Activated naive CD8-positive, alpha-beta T cell (primary cell): ENCODE results near the gene MAEL.

Experiments
- H3K27ac Mint-ChIP-seq: one replicate; pipeline ENCODE4 v1.8.0; 2021; ENCODE audit warnings: mixed read lengths
- H3K27me3 Mint-ChIP-seq: one replicate; pipeline ENCODE4 v1.8.0; 2021; ENCODE audit warnings: mixed read lengths
- H3K36me3 Mint-ChIP-seq: one replicate; pipeline ENCODE4 v1.8.0; 2021; ENCODE audit warnings: mixed read lengths
- H3K4me1 Mint-ChIP-seq: one replicate; pipeline ENCODE4 v1.8.0; 2021; ENCODE audit warnings: low read depth, mixed read lengths
- H3K4me3 Mint-ChIP-seq: one replicate; pipeline ENCODE4 v1.8.0; 2021; ENCODE audit warnings: mild to moderate bottlenecking, mixed read lengths
- H3K9me3 Mint-ChIP-seq: one replicate; pipeline ENCODE4 v1.8.0; 2021; ENCODE audit warnings: low read depth, mixed read lengths

The MAEL gene

GRCh38 chr1:166988974-166989515 lies at the start of gene MAEL:
MAEL (plus strand) TSS chr1:166989280; CDS start chr1:166989353, 73 bp downstream.
- Mint-ChIP-seq H3K4me1 (no peaks in the 10 kb centered on the region), H3K27me3 (peaks cover 5% of the 10 kb centered on the region), H3K36me3 (no peaks in the 10 kb centered on the region), H3K4me3 (no peak within 1 kb of the TSS), H3K27ac (no peak within 1 kb of the TSS), H3K9me3 (no peaks in the 10 kb centered on the region)

DNA sequence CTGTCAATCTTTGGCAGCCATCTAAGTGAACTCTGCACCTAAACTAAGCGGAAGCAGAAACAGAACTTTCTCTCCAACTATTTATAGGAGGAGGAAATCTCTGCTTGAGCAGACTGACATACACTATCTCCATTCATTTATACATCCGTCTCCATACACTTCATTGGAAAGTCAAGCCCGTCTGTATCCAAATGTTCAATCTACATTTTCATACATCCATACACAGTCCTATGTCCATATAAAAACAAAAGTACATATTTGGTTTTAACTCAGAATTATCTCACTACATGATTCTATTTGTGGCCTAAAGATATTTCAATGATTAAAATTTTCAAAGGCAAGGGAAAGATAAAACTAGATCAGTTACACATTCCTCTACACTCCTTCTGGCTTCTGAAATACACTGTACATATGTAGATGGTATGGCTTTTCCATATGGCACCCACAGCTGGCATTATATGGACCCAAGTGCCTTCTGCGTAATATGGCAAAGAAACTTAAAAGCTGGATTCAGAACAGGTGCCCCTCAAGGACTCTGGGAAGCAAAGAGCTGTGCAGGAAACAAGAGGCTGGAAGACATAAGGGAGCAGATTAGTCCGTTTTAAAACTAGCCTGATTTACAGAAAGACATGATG lies 49.2 kb upstream of the MAEL start:
- Mint-ChIP-seq H3K4me3 (no peak overlapping the region), H3K36me3 (no peaks in the 10 kb centered on the region), H3K9me3 (no peaks in the 10 kb centered on the region), H3K27me3 (peaks cover 8% of the 10 kb centered on the region), H3K27ac (no peak overlapping the region), H3K4me1 (peaks cover 16% of the 10 kb centered on the region)

- H3K27me3 Mint-ChIP-seq: peaks cover 18% of the 10 kb centered on the region
- H3K27ac Mint-ChIP-seq: no peak overlapping the region
- peaks cover 39% of the 10 kb centered on the region for H3K4me1 Mint-ChIP-seq
- no peaks in the 10 kb centered on the region for H3K36me3 Mint-ChIP-seq
- H3K9me3 Mint-ChIP-seq: no peaks in the 10 kb centered on the region
- H3K4me3 Mint-ChIP-seq: no peak overlapping the region
Measured at GRCh38 chr1:166944186-166944967, 44.7 kb upstream of the MAEL start.

DNA sequence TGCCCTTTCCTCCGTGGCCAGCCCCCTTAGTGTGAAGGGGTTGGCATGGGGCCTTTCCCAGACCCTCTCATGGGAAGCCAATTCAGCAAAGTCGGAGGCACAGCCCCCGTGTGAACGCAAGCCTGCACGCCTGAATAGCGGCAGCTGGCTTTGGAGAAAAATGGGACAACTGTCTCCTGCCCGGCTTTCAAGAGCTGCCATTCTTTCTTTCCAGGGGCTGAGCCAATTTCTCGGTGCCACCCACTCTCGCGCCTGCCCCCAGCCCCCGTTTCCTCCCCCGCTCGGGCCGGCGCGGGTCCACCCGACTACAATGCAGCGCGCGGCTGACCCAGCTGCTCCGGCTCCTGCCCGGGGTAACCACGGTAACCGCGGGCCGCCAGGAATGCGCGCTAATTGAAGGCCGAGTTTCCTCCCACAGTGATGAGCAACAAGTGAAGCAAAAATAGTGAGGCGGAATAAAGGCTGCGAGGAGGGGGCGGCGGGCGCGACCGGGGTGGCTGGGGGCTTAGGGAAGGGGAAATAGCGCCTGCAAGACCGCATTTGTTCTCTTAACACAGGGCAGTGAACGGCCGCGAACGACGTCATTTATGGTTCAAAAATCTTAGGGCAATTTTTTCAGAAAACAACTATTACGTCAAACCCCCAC lies 41.6 kb upstream of the MAEL start:
- H3K27ac Mint-ChIP-seq: no peak overlapping the region
- peaks cover 39% of the 10 kb centered on the region for H3K4me1 Mint-ChIP-seq
- peak overlapping the region; percentile 17 for H3K4me3 Mint-ChIP-seq
- no peaks in the 10 kb centered on the region for H3K36me3 Mint-ChIP-seq
- H3K9me3 Mint-ChIP-seq: no peaks in the 10 kb centered on the region
- peaks cover 22% of the 10 kb centered on the region for H3K27me3 Mint-ChIP-seq

DNA sequence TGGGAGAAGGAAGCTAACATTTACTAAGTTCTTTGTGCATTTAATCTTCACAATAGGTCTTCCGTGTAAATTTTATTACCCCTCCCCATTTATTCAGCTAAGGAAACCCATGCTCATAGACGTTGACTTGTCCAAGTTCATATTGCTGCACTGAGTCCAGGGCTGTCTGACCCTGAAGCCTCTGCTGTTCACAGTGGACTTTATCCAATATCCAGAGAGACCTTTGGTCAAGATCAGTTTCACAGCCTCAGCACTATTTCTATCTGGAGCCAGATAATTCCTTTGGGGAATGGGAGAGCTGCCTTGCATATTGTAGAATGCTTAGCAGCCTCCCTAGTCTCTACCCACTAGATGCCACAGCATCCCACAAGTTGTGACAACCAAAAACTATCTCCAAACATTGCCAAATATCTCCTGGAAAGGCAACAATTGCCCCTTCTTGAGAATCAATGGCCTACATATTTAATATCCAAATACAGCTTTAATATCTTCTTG lies 40.2 kb upstream of the MAEL start:
- Mint-ChIP-seq H3K4me3 (no peak overlapping the region), H3K27ac (no peak overlapping the region), H3K27me3 (peaks cover 22% of the 10 kb centered on the region), H3K4me1 (peaks cover 32% of the 10 kb centered on the region), H3K9me3 (no peaks in the 10 kb centered on the region), H3K36me3 (no peaks in the 10 kb centered on the region)

DNA sequence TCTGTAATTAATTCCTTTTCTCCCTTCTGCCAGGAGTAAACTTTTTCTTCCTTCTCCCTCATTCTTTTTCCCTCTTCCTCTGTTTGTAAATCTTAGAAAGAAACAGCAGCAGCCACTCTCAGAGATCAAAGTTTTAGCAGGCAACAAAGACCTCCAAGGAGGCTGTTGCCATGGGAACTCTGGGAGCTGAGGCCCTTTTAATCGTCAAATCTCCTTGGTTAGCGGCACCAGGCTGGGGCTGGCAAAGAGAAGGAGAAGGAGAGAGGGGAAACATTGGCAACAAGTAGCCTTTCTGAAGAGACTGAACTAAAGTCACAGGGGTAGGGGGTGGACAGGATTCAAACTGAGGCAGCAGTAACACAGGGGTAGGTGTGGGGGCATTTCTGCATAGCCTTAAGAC lies 38.9 kb upstream of the MAEL start:
- H3K27ac Mint-ChIP-seq: no peak overlapping the region
- peaks cover 22% of the 10 kb centered on the region for H3K27me3 Mint-ChIP-seq
- no peak overlapping the region for H3K4me3 Mint-ChIP-seq
- H3K4me1 Mint-ChIP-seq: peaks cover 19% of the 10 kb centered on the region
- H3K36me3 Mint-ChIP-seq: no peaks in the 10 kb centered on the region
- no peaks in the 10 kb centered on the region for H3K9me3 Mint-ChIP-seq

GRCh38 chr1:166951050-166951449 lies 38.0 kb upstream of the MAEL start:
- Mint-ChIP-seq H3K9me3 (no peaks in the 10 kb centered on the region), H3K27me3 (peaks cover 17% of the 10 kb centered on the region), H3K27ac (no peak overlapping the region), H3K36me3 (no peaks in the 10 kb centered on the region), H3K4me1 (peaks cover 11% of the 10 kb centered on the region), H3K4me3 (no peak overlapping the region)

DNA sequence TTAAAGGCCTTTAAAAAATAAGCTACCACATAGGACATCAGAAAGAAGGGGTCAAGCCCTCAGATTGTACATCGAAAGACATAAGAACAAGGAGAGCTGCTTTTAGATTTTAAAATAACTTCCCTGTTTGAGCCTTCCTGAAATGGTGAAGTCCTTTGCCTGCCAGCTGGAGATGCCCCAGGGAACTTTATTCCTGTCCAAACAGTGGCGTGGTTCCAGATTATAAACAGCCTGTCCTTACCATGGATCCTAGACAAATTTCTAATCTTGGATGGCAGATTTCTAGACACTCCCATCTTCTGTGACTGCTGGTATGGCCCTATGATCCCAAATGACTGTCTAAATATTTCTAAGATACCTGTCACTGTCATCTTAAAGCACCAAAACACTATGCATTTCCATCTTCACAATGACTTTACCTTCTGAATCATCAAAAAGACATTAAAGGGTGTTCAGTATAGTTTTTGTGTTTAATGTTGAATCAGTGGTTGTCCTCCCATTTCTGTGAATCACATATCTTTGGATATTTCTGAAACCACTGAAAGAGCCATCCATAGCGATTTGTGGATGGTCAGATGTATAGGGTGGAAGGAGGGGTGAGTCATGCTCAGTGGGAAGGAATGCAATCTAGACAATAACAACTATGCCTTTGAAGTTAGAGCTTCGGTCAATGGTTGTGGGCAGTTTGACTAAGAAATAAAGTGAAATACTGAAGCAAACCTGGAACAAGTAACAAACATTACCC lies 36.9 kb upstream of the MAEL start:
- no peak overlapping the region for H3K4me3 Mint-ChIP-seq
- H3K4me1 Mint-ChIP-seq: peaks cover 7% of the 10 kb centered on the region
- H3K9me3 Mint-ChIP-seq: no peaks in the 10 kb centered on the region
- H3K27me3 Mint-ChIP-seq: peaks cover 12% of the 10 kb centered on the region
- no peaks in the 10 kb centered on the region for H3K36me3 Mint-ChIP-seq
- no peak overlapping the region for H3K27ac Mint-ChIP-seq

- no peak overlapping the region for H3K27ac Mint-ChIP-seq
- H3K4me1 Mint-ChIP-seq: no peaks in the 10 kb centered on the region
- H3K9me3 Mint-ChIP-seq: no peaks in the 10 kb centered on the region
- H3K36me3 Mint-ChIP-seq: no peaks in the 10 kb centered on the region
- no peak overlapping the region for H3K4me3 Mint-ChIP-seq
- peaks cover 6% of the 10 kb centered on the region for H3K27me3 Mint-ChIP-seq
Measured at GRCh38 chr1:166953491-166953890, 35.6 kb upstream of the MAEL start.

DNA sequence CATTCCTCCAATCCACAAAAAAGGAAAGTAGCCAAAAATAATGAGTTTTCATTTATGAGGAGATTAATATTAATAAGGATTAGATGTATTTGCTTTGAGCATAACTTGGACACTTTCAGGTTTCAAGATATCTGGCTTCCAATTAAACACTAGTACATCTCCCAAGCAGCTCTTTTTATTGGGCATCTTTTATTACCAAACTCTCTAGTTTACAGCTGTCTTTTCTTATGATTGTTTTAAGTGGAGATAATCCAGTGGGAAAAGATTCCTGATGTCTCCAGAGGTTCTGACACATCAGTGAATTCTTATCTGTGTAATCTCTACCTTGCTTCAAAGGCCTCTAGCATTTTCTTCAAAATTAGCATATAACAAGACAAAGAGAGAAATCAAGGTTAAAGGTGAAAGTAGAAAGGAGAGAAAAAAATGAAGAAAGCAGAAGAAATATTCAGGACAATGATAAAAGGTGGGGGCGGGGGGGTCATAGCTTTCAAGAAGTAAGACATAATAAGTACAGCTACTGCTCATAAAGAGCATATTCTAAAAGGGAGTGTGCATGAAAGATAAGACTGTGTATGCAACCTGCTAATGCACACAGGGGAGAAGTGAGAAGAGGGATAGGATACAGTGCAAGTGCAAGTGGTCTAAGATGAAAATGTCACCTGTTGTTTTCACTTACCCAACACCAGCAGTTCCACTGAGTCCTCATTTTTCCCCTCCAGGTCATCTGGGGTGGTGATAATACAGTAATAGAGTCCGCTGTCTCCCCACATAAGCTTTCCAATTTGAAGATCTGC lies 32.8 kb upstream of the MAEL start:
- no peak overlapping the region for H3K4me3 Mint-ChIP-seq

GRCh38 chr1:166956872-166957271 lies 32.2 kb upstream of the MAEL start:
- Mint-ChIP-seq H3K9me3 (no peaks in the 10 kb centered on the region), H3K36me3 (no peaks in the 10 kb centered on the region)

More for the DNA sequence above, 32.8 kb upstream of the MAEL start:
- no peaks in the 10 kb centered on the region for H3K4me1 Mint-ChIP-seq
- no peaks in the 10 kb centered on the region for H3K36me3 Mint-ChIP-seq
- H3K9me3 Mint-ChIP-seq: no peaks in the 10 kb centered on the region
- peaks cover 6% of the 10 kb centered on the region for H3K27me3 Mint-ChIP-seq
- H3K27ac Mint-ChIP-seq: no peak overlapping the region

DNA sequence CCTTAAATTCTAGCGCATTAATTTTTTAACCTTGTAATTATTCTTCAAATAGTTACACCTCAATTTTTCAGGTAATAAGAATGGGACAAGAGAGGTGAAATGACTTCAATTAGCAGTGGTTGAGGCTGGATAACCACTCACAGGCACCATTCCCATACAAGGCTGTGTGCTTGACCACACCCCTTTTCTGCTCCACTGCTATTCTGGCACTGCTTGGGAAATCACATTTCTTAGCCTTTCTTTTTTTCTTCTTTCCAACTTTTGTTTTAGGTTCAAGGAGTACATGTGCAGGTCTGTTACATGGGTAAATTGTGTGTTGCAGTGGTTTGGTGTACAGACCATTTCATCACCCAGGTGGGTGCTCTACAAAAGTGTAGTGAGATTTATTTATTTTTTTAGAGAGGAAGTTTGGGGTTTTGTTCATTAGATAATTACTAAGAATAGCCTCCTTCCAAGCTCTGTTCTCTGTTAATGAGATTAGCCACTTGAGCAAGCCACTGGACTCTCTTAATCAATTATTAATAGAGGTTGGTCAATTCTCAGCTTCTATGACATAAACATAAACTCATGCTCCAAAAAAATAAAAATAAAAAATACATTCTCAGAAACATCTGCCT lies 28.1 kb upstream of the MAEL start:
- Mint-ChIP-seq H3K27ac (no peak overlapping the region), H3K9me3 (no peaks in the 10 kb centered on the region), H3K36me3 (no peaks in the 10 kb centered on the region), H3K27me3 (peaks cover 11% of the 10 kb centered on the region), H3K4me1 (no peaks in the 10 kb centered on the region), H3K4me3 (no peak overlapping the region)

More at GRCh38 chr1:166956872-166957271, 32.2 kb upstream of the MAEL start:
- Mint-ChIP-seq H3K4me3 (no peak overlapping the region), H3K27me3 (peaks cover 6% of the 10 kb centered on the region), H3K27ac (no peak overlapping the region), H3K4me1 (no peaks in the 10 kb centered on the region)

GRCh38 chr1:166969074-166969677 lies 19.9 kb upstream of the MAEL start:
- Mint-ChIP-seq H3K4me3 (no peak overlapping the region), H3K4me1 (peaks cover 14% of the 10 kb centered on the region), H3K27ac (no peak overlapping the region), H3K36me3 (no peaks in the 10 kb centered on the region), H3K27me3 (peaks cover 19% of the 10 kb centered on the region), H3K9me3 (no peaks in the 10 kb centered on the region)
